HepG2 (cell line): Measurements from ENCODE around the gene EPB41L1. TPM values are rescaled to one million over a fixed set of nuclear protein-coding genes. Genes with fewer than 3 reads are reported as not detected.

ENCODE experiments used
- GABPA ChIP-seq, 2 experiments: IDR thresholded peaks; 2 replicates each; pipeline ENCODE4 v1.6.1; 2011 to 2016; ENCODE audit warnings: low read depth in 2 of 2, low read length in 1 of 2, missing biosample characterization in 1 of 2, missing genetic modification characterization in 1 of 2
- HIC2 ChIP-seq: sonication (generic); formaldehyde crosslinking; IDR thresholded peaks from 2 replicates; pipeline ENCODE4 v1.9.0; 2022; ENCODE audit warnings: low read depth, missing genetic modification reagents
- HNF1A ChIP-seq, 2 experiments: sonication (generic) in 1 of 2; formaldehyde crosslinking in 1 of 2; IDR thresholded peaks; 2 replicates each; pipeline versions ENCODE4 v1.4.0 to v1.6.1; 2016 to 2020; ENCODE audit warnings: borderline replicate concordance in 1 of 2, low read depth in 1 of 2, mild to moderate bottlenecking in 1 of 2, missing genetic modification reagents in 1 of 2
- HNRNPLL ChIP-seq: fragments of 200-400 bp; formaldehyde crosslinking; IDR thresholded peaks from 2 replicates; pipeline ENCODE4 v1.6.1; 2017; ENCODE audit warnings: mild to moderate bottlenecking, low read depth, low read length; ENCODE audit not compliant: poor library complexity, severe bottlenecking
- MBNL3 ChIP-seq: fragments of 250-450 bp; sonication (Bioruptor Pico); conservative IDR thresholded peaks from 2 replicates; pipeline ENCODE4 v1.8.0; 2022; ENCODE audit warnings: mild to moderate bottlenecking, inconsistent platforms
- MLLT10 ChIP-seq: sonication (generic); formaldehyde crosslinking; IDR thresholded peaks from 2 replicates; pipeline ENCODE4 v1.4.0; 2020; ENCODE audit warnings: missing genetic modification reagents
- NPAS2 ChIP-seq: sonication (generic); formaldehyde crosslinking; IDR thresholded peaks from 2 replicates; pipeline ENCODE4 v1.8.0; 2022; ENCODE audit warnings: mild to moderate bottlenecking, missing genetic modification reagents, borderline replicate concordance
- PLRG1 ChIP-seq: fragments of 450-650 bp; conservative IDR thresholded peaks from 2 replicates; pipeline ENCODE4 v1.6.1; 2016
- TBL1XR1 ChIP-seq: fragments of 150-350 bp; IDR thresholded peaks from 2 replicates; pipeline ENCODE4 v1.6.1; 2014; ENCODE audit warnings: borderline replicate concordance, low read length; ENCODE audit not compliant: partially characterized antibody
- ZBTB34 ChIP-seq: sonication (generic); formaldehyde crosslinking; IDR thresholded peaks from 2 replicates; pipeline ENCODE4 v1.8.0; 2022; ENCODE audit warnings: mild to moderate bottlenecking, missing genetic modification reagents
- ZKSCAN5 ChIP-seq: sonication (generic); formaldehyde crosslinking; IDR thresholded peaks from 2 replicates; pipeline ENCODE4 v1.5.1; 2020; ENCODE audit warnings: mild to moderate bottlenecking, missing genetic modification reagents
- ZNF326 ChIP-seq: sonication (generic); formaldehyde crosslinking; IDR thresholded peaks from 2 replicates; pipeline ENCODE4 v1.4.0; 2020; ENCODE audit warnings: missing genetic modification reagents, borderline replicate concordance
- ZNF614 ChIP-seq: IDR thresholded peaks from 2 replicates; pipeline ENCODE4 v1.6.1; 2018; ENCODE audit warnings: missing biosample characterization, missing genetic modification reagents, inconsistent platforms, borderline replicate concordance
- ZSCAN9 ChIP-seq: IDR thresholded peaks from 2 replicates; pipeline ENCODE4 v1.6.1; 2016; ENCODE audit warnings: borderline replicate concordance
- polyA plus RNA-seq, 8 experiments: library from polyadenylated mRNA; depleted of rRNA in 3 of 8; stranded (reverse) in 7 of 8; unstranded in 1 of 8; fragments of >200 nt; fragmentation: Illumina TruSeq in 4 of 8; extraction: Trizol in 4 of 8; gene quantifications; 2 replicates each; pipeline versions ENCODE4 v1.2.1 to v1.2.3, GENCODE V29; 2011 to 2016; ENCODE audit warnings: low read depth in 4 of 8, missing spikeins in 1 of 8, mixed read lengths in 1 of 8; ENCODE audit not compliant: insufficient read depth in 1 of 8
- total RNA-seq, 5 experiments: library from RNA; depleted of rRNA; stranded (reverse); fragments of >200 nt; fragmentation: Illumina TruSeq; extraction: Trizol; gene quantifications; 2 replicates each; pipeline ENCODE4 v1.2.3, GENCODE V29; 2016; ENCODE audit warnings: low read depth in 1 of 5
- TF ChIP-seq, protein P1 (sequence below): sonication (generic); formaldehyde crosslinking; IDR thresholded peaks from 2 replicates; pipeline ENCODE4 v1.9.0; 2021; ENCODE audit warnings: missing genetic modification reagents, borderline replicate concordance
- TF ChIP-seq, protein P2 (sequence below): sonication (generic); formaldehyde crosslinking; IDR thresholded peaks from 2 replicates; pipeline ENCODE4 v1.4.0; 2020; ENCODE audit warnings: missing genetic modification reagents

EPB41L1 gene
- total and polyA plus RNA-seq, 2 of the 13 experiments (the other 11 are each of a cell fraction or from before 2014, with no cell fraction given): 16.7 to 39.0 TPM

DNA sequence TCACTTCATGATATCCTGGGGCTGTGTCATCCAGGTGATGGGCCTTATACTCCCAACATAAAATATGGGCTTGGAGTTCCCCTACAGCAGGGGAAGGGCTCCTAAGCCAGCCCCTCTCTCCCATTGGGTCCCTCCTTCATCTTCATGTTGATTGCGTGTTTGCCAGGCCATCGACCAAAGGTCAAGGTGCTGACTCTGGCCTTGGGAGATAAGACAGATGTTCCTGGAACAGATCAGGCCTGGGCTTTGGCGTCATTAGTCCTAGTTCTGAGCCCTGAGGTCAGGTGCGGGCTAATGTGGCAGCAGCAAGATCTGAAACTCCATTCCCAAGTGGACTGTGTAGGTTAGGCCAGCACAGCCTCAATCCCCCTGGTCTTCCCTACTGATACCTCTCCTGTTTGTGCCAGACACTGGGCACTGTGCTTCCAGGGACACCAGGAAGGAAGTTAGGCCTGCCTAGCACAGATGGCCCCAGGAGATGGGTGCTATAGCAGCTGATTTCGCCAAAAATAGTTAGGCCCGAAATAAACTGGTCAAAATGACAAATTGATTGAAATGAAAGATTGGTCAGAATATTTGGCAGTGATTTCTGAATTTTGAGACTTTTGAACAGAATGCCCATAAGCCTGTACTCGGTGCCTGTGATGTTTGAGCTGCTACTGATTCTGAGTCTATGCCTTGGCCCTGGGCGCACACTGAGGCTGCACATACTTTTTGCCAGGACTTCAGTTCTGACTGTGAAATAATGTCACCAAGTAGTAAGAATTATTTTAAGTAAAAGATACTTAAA is 28.8 kb downstream of the EPB41L1 start (continued):
- no peak for TF ChIP-seq HNF1A (IDR thresholded peaks at IDR 0.05; ENCODE audit: low read depth)
- peak; percentile 89 for TF ChIP-seq HNF1A (CRISPR knock-in tag; IDR thresholded peaks at IDR 0.05; ENCODE audit: borderline replicate concordance)
- no peak for TF ChIP-seq HIC2 (CRISPR knock-in tag)
- peak; percentile 87 for TF ChIP-seq TBL1XR1
- TF ChIP-seq, protein P1, sequence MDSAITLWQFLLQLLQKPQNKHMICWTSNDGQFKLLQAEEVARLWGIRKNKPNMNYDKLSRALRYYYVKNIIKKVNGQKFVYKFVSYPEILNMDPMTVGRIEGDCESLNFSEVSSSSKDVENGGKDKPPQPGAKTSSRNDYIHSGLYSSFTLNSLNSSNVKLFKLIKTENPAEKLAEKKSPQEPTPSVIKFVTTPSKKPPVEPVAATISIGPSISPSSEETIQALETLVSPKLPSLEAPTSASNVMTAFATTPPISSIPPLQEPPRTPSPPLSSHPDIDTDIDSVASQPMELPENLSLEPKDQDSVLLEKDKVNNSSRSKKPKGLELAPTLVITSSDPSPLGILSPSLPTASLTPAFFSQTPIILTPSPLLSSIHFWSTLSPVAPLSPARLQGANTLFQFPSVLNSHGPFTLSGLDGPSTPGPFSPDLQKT (CRISPR knock-in tag): no peak
- no peak for TF ChIP-seq GABPA (IDR thresholded peaks at IDR 0.05; ENCODE audit: low read depth, low read length)
- peak; percentile 42; the same call in 1 of the 2 replicates for TF ChIP-seq GABPA (CRISPR knock-in tag; IDR thresholded peaks at IDR 0.05; ENCODE audit: low read depth)
- no peak for TF ChIP-seq MLLT10 (CRISPR knock-in tag)
- peak; percentile 83; the same call in 1 of the 2 replicates for TF ChIP-seq ZNF614 (CRISPR knock-in tag)
- no peak for TF ChIP-seq ZKSCAN5
- TF ChIP-seq NPAS2 (CRISPR knock-in tag): no peak
- TF ChIP-seq PLRG1: no peak
- TF ChIP-seq MBNL3 (CRISPR knock-in tag): no peak
- TF ChIP-seq ZBTB34: peak; percentile 77
- peak; percentile 86; the same call in 1 of the 2 replicates for TF ChIP-seq ZSCAN9 (CRISPR knock-in tag)
- TF ChIP-seq, protein P2, sequence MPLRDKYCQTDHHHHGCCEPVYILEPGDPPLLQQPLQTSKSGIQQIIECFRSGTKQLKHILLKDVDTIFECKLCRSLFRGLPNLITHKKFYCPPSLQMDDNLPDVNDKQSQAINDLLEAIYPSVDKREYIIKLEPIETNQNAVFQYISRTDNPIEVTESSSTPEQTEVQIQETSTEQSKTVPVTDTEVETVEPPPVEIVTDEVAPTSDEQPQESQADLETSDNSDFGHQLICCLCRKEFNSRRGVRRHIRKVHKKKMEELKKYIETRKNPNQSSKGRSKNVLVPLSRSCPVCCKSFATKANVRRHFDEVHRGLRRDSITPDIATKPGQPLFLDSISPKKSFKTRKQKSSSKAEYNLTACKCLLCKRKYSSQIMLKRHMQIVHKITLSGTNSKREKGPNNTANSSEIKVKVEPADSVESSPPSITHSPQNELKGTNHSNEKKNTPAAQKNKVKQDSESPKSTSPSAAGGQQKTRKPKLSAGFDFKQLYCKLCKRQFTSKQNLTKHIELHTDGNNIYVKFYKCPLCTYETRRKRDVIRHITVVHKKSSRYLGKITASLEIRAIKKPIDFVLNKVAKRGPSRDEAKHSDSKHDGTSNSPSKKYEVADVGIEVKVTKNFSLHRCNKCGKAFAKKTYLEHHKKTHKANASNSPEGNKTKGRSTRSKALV: peak; percentile 58; the same call in 1 of the 2 replicates
- no peak for TF ChIP-seq HNRNPLL
- no peak for TF ChIP-seq ZNF326 (CRISPR knock-in tag)
